Tibial artery (tissue), 4 donors: ENCODE measurements around the gene RAB7B.

Experiments used
- DNase-seq, 2 donors: peaks; one replicate each; pipeline ENCODE4 v3.0.0-alpha.2; 2019
- H3K27ac ChIP-seq, 2 donors: fragments of 200-600 bp; sonication (generic) in 1 of 2; 1 replicate in 1 of 2; 2 replicates in 1 of 2; pipeline ENCODE4 v1.5.1; 2018 to 2019; ENCODE audit warnings: mild to moderate bottlenecking in 1 of 2
- H3K27me3 ChIP-seq, 2 donors: fragments of 200-600 bp; sonication (generic) in 1 of 2; one replicate each; pipeline versions ENCODE4 v1.5.1 to v1.6.0; 2016 to 2019
- H3K36me3 ChIP-seq, 3 donors: fragments of 200-600 bp; sonication (generic) in 2 of 3; one replicate each; pipeline ENCODE4 v1.5.1; 2016 to 2019; ENCODE audit warnings: mild to moderate bottlenecking in 2 of 3
- H3K4me1 ChIP-seq, 4 donors: fragments of 200-600 bp; sonication (generic) in 2 of 4; 1 replicate in 3 of 4; 2 replicates in 1 of 4; pipeline ENCODE4 v1.5.1; 2016 to 2019
- H3K4me3 ChIP-seq, 2 donors: fragments of 200-600 bp; sonication (generic) in 1 of 2; 1 replicate in 1 of 2; 2 replicates in 1 of 2; pipeline ENCODE4 v1.5.1; 2018 to 2019; ENCODE audit warnings: mild to moderate bottlenecking in 2 of 2
- H3K9me3 ChIP-seq, 3 donors: fragments of 200-600 bp; sonication (generic) in 1 of 3; one replicate each; pipeline ENCODE4 v1.5.1; 2016 to 2019
- CTCF ChIP-seq, 2 experiments: fragments of 200-600 bp in 1 of 2; fragments of 450-650 bp in 1 of 2; IDR thresholded peaks; one replicate each; pipeline ENCODE4 v1.5.1; 2017 to 2019; ENCODE audit warnings: antibody characterized with exemption in 2 of 2, mild to moderate bottlenecking in 1 of 2, moderate library complexity in 1 of 2
- intact Hi-C: fragments of 100-400 bp; cut with DNase I; formaldehyde crosslinking; loops from one replicate; pipeline ENCODE4 v1.15.0; 2023; ENCODE audit warnings: low total_unique reads

The RAB7B gene

GRCh38 chr1:205938682-205939081, 64.5 kb downstream of the RAB7B start:
- H3K36me3 ChIP-seq: no peaks in the 10 kb centered on the region
- peaks cover 0 to 13% of the 10 kb centered on the region in 2 donors for H3K27me3 ChIP-seq
- DNase-seq: no peak
- no peaks in the 10 kb centered on the region for H3K9me3 ChIP-seq
- H3K4me3 ChIP-seq: no peak overlapping the region
- H3K4me1 ChIP-seq: peaks cover 0 to 13% (median 6%) of the 10 kb centered on the region in 4 donors
- intact Hi-C loops: no loop called here
- no peak for TF ChIP-seq CTCF (IDR thresholded peaks at IDR 0.05)
- no peak overlapping the region for H3K27ac ChIP-seq

GRCh38 chr1:205936846-205937586, 66.2 kb downstream of the RAB7B start:
- no peak for DNase-seq
- Histone ChIP-seq H3K9me3 (no peaks in the 10 kb centered on the region), H3K27ac (no peak overlapping the region), H3K27me3 (peaks cover 0 to 2% of the 10 kb centered on the region in 2 donors), H3K36me3 (no peaks in the 10 kb centered on the region), H3K4me3 (no peak overlapping the region), H3K4me1 (peaks cover 0 to 13% (median 6%) of the 10 kb centered on the region in 4 donors)
- no peak for TF ChIP-seq CTCF (IDR thresholded peaks at IDR 0.05)
- intact Hi-C loops: no loop called here

GRCh38 chr1:205936311-205936710, 66.9 kb downstream of the RAB7B start:
- no peak for DNase-seq
- no peaks in the 10 kb centered on the region for H3K9me3 ChIP-seq
- TF ChIP-seq CTCF (IDR thresholded peaks at IDR 0.05): no peak
- H3K27me3 ChIP-seq: peaks cover 0 to 5% of the 10 kb centered on the region in 2 donors
- H3K36me3 ChIP-seq: no peaks in the 10 kb centered on the region
- H3K27ac ChIP-seq: no peak overlapping the region
- intact Hi-C loops: no loop called here
- no peak overlapping the region for H3K4me3 ChIP-seq
- H3K4me1 ChIP-seq: peaks cover 0 to 13% (median 6%) of the 10 kb centered on the region in 4 donors

GRCh38 chr1:205935869-205936268, 67.3 kb downstream of the RAB7B start:
- no peak overlapping the region for H3K27ac ChIP-seq
- H3K27me3 ChIP-seq: peaks cover 0 to 5% of the 10 kb centered on the region in 2 donors
- no peak for DNase-seq
- intact Hi-C loops: no loop called here
- H3K4me1 ChIP-seq: peaks cover 0 to 13% (median 6%) of the 10 kb centered on the region in 4 donors
- TF ChIP-seq CTCF (IDR thresholded peaks at IDR 0.05): no peak
- no peak overlapping the region for H3K4me3 ChIP-seq
- H3K36me3 ChIP-seq: no peaks in the 10 kb centered on the region
- no peaks in the 10 kb centered on the region for H3K9me3 ChIP-seq

- Histone ChIP-seq H3K4me3 (no peak overlapping the region), H3K27ac (no peak overlapping the region), H3K27me3 (peaks cover 0 to 5% of the 10 kb centered on the region in 2 donors), H3K9me3 (no peaks in the 10 kb centered on the region), H3K4me1 (peaks cover 0 to 13% (median 6%) of the 10 kb centered on the region in 4 donors), H3K36me3 (no peaks in the 10 kb centered on the region)
- TF ChIP-seq CTCF (IDR thresholded peaks at IDR 0.05): no peak
- DNase-seq: no peak
- intact Hi-C loops: no loop called here
Measured at GRCh38 chr1:205934788-205935187, 68.4 kb downstream of the RAB7B start.
